CD4-positive, alpha-beta memory T cell (primary cell): ENCODE measurements around the gene SIX4. TPM values are rescaled to one million over a fixed set of nuclear protein-coding genes. Genes with fewer than 3 reads are reported as not detected.

Source experiments
- CTCF ChIA-PET: fragments of 350-600 bp; sonication (Branson Sonifier 250); formaldehyde crosslinking; loops from one replicate; lab custom pipeline; 2021; ENCODE audit warnings: inconsistent platforms; ENCODE audit not compliant: partially characterized antibody; lab: Charles Lee
- POLR2A ChIA-PET: fragments of 350-600 bp; sonication (Branson Sonifier 250); formaldehyde crosslinking; loops from one replicate; lab custom pipeline; 2021; ENCODE audit not compliant: partially characterized antibody; lab: Charles Lee
- DNase-seq, 5 donors: peaks; one replicate each; pipeline versions ENCODE4 v3.0.0 to v3.0.0-alpha.2; 2020 to 2022; ENCODE audit warnings: mixed read lengths in 1 of 5
- H3K27ac ChIP-seq: one replicate; pipeline ENCODE4 v1.7.0; 2013; ENCODE audit warnings: low read depth, low read length
- H3K27me3 ChIP-seq: 2 replicates; pipeline ENCODE4 v1.7.0; 2013; ENCODE audit warnings: mild to moderate bottlenecking, low read length, moderate library complexity; ENCODE audit not compliant: insufficient read depth
- H3K36me3 ChIP-seq: 2 replicates; pipeline ENCODE4 v1.7.0; 2013; ENCODE audit warnings: mild to moderate bottlenecking, low read length, moderate library complexity; ENCODE audit not compliant: insufficient read depth
- H3K4me1 ChIP-seq: 2 replicates; pipeline ENCODE4 v1.7.0; 2013; ENCODE audit warnings: mild to moderate bottlenecking, low read length, moderate library complexity; ENCODE audit not compliant: insufficient read depth
- H3K4me3 ChIP-seq, 2 donors: one replicate each; pipeline ENCODE4 v1.7.0; 2013; ENCODE audit warnings: low read length in 2 of 2, mild to moderate bottlenecking in 1 of 2
- H3K9me3 ChIP-seq, 2 donors: one replicate each; pipeline ENCODE4 v1.7.0; 2013; ENCODE audit warnings: low read length in 2 of 2, control low read depth in 1 of 2; ENCODE audit not compliant: control insufficient read depth in 1 of 2
- H3K27ac Mint-ChIP-seq, 7 donors: one replicate each; pipeline ENCODE4 v1.8.0; 2020 to 2021; ENCODE audit warnings: mixed read lengths in 7 of 7, mild to moderate bottlenecking in 6 of 7, inconsistent platforms in 3 of 7, moderate library complexity in 3 of 7
- H3K27me3 Mint-ChIP-seq, 2 donors: one replicate each; pipeline ENCODE4 v1.8.0; 2020 to 2021; ENCODE audit warnings: mixed read lengths in 2 of 2
- H3K36me3 Mint-ChIP-seq, 2 donors: one replicate each; pipeline ENCODE4 v1.8.0; 2020 to 2021; ENCODE audit warnings: mixed read lengths in 2 of 2, inconsistent platforms in 1 of 2, mild to moderate bottlenecking in 1 of 2
- H3K4me1 Mint-ChIP-seq, 4 donors: one replicate each; pipeline ENCODE4 v1.8.0; 2020 to 2021; ENCODE audit warnings: mixed read lengths in 4 of 4, mild to moderate bottlenecking in 1 of 4
- H3K4me3 Mint-ChIP-seq, 8 donors: one replicate each; pipeline ENCODE4 v1.8.0; 2020 to 2021; ENCODE audit warnings: mixed read lengths in 8 of 8, mild to moderate bottlenecking in 7 of 8, moderate library complexity in 6 of 8, inconsistent platforms in 3 of 8
- H3K9me3 Mint-ChIP-seq, 8 donors: one replicate each; pipeline ENCODE4 v1.8.0; 2020 to 2021; ENCODE audit warnings: mixed read lengths in 8 of 8, mild to moderate bottlenecking in 5 of 8, inconsistent platforms in 3 of 8, moderate library complexity in 1 of 8
- intact Hi-C: fragments of 100-400 bp; cut with micrococcal nuclease; formaldehyde crosslinking; loops from one replicate; pipeline ENCODE4 v1.15.1; 2023
- polyA plus RNA-seq, 2 donors: library from polyadenylated mRNA; unstranded; fragments of 300-500 nt; fragmentation: Illumina TruSeq; gene quantifications; one replicate each; pipeline ENCODE4 v1.2.3, GENCODE V29; 2021
- total RNA-seq, 2 experiments: library from RNA; stranded (reverse); gene quantifications; one replicate each; pipeline ENCODE4 v1.2.3, GENCODE V29; 2021

The SIX4 gene
- total and polyA plus RNA-seq, 4 experiments from 2014 or later, result not detected

DNA sequence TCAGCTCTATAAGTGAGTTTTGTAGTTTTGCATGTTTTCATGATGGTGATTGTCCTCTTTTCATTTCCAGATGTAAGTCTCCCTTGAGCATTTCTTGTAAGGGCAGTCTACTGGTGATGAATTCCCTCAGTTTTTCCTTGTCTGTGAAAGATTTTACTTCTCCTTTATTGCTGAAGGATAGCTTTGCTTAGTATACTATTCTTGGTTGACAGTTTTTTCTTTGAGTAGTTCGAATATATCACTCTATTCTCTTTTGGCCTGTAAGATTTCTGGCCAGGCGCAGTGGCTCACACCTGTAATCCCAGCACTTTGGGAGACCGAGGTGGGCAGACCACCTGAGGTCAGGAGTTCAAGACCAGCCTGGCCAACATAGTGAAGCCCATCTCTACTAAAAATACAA is 23.6 kb downstream of the SIX4 start:
- no peak overlapping the region for H3K27ac ChIP-seq
- H3K4me1 ChIP-seq, result no peaks in the 10 kb centered on the region
- H3K36me3 ChIP-seq, result no peaks in the 10 kb centered on the region
- intact Hi-C loops, result no loop called here
- H3K36me3 Mint-ChIP-seq, result peaks cover 0 to 2% of the 10 kb centered on the region in 2 donors
- no peaks in the 10 kb centered on the region for H3K4me1 Mint-ChIP-seq
- no peak for DNase-seq
- H3K4me3 Mint-ChIP-seq, result no peak overlapping the region
- no peak overlapping the region for H3K27ac Mint-ChIP-seq
- peaks cover 4 to 6% of the 10 kb centered on the region in 2 donors for H3K27me3 Mint-ChIP-seq
- CTCF ChIA-PET, result no interaction called here
- no peaks in the 10 kb centered on the region for H3K27me3 ChIP-seq
- peaks cover 4 to 39% (median 23%) of the 10 kb centered on the region in 8 donors for H3K9me3 Mint-ChIP-seq
- peaks cover 0 to 6% of the 10 kb centered on the region in 2 donors for H3K9me3 ChIP-seq
- H3K4me3 ChIP-seq, result no peak overlapping the region
- POLR2A ChIA-PET, result no interaction called here

GRCh38 chr14:60695327-60695726 is 28.8 kb downstream of the SIX4 start:
- Mint-ChIP-seq H3K9me3 (peaks cover 0 to 16% (median 8%) of the 10 kb centered on the region in 8 donors), H3K27ac (no peak overlapping the region), H3K36me3 (no peaks in the 10 kb centered on the region), H3K4me3 (no peak overlapping the region), H3K27me3 (peaks cover 0 to 8% of the 10 kb centered on the region in 2 donors), H3K4me1 (no peaks in the 10 kb centered on the region)
- Histone ChIP-seq H3K27me3 (no peaks in the 10 kb centered on the region), H3K4me1 (no peaks in the 10 kb centered on the region), H3K4me3 (no peak overlapping the region), H3K27ac (no peak overlapping the region), H3K9me3 (peaks cover 0 to under 1% of the 10 kb centered on the region in 2 donors), H3K36me3 (no peaks in the 10 kb centered on the region)
- ChIA-PET CTCF (no interaction called here), POLR2A (no interaction called here)
- DNase-seq, result no peak
- intact Hi-C loops, result no loop called here

- Histone ChIP-seq H3K9me3 (no peaks in the 10 kb centered on the region), H3K4me3 (no peak overlapping the region), H3K27me3 (no peaks in the 10 kb centered on the region), H3K36me3 (no peaks in the 10 kb centered on the region), H3K4me1 (no peaks in the 10 kb centered on the region), H3K27ac (no peak overlapping the region)
- no peak for DNase-seq
- H3K4me1 Mint-ChIP-seq, result no peaks in the 10 kb centered on the region
- intact Hi-C loops, result no loop called here
- H3K36me3 Mint-ChIP-seq, result no peaks in the 10 kb centered on the region
- no peak overlapping the region for H3K4me3 Mint-ChIP-seq
- H3K27me3 Mint-ChIP-seq, result peaks cover 2% of the 10 kb centered on the region in 2 donors
- peaks cover 0 to 1% (median 0%) of the 10 kb centered on the region in 8 donors for H3K9me3 Mint-ChIP-seq
- CTCF ChIA-PET, result interaction anchor here (1.3 to 1.5 kb wide), 2 partner anchors 8 to 11 kb away, joined by 3 to 4 read pairs; no protein-coding TSS in a partner anchor
- no peak overlapping the region for H3K27ac Mint-ChIP-seq
- POLR2A ChIA-PET, result interaction anchor here (0.7 kb wide), 1 partner anchor 16 kb away, joined by 3 read pairs; no protein-coding TSS in a partner anchor
Observed at GRCh38 chr14:60691383-60692113, 32.6 kb downstream of the SIX4 start.

- no peaks in the 10 kb centered on the region for H3K4me1 ChIP-seq
- intact Hi-C loops, result no loop called here
Observed at GRCh38 chr14:60686865-60687264, 37.3 kb downstream of the SIX4 start.

GRCh38 chr14:60684203-60684602 is 39.9 kb downstream of the SIX4 start:
- Mint-ChIP-seq H3K4me1 (no peaks in the 10 kb centered on the region), H3K27me3 (peaks cover 7 to 13% of the 10 kb centered on the region in 2 donors), H3K9me3 (no peaks in the 10 kb centered on the region), H3K27ac (no peak overlapping the region), H3K36me3 (peaks cover 0 to 4% of the 10 kb centered on the region in 2 donors), H3K4me3 (no peak overlapping the region)
- H3K36me3 ChIP-seq, result no peaks in the 10 kb centered on the region
- H3K27ac ChIP-seq, result no peak overlapping the region
- no peaks in the 10 kb centered on the region for H3K27me3 ChIP-seq
- no peak for DNase-seq
- ChIA-PET CTCF (no interaction called here), POLR2A (no interaction called here)
- no peaks in the 10 kb centered on the region for H3K4me1 ChIP-seq
- intact Hi-C loops, result no loop called here
- H3K4me3 ChIP-seq, result no peak overlapping the region
- H3K9me3 ChIP-seq, result no peaks in the 10 kb centered on the region

More at GRCh38 chr14:60686865-60687264, 37.3 kb downstream of the SIX4 start:
- Mint-ChIP-seq H3K27ac (no peak overlapping the region), H3K4me1 (no peaks in the 10 kb centered on the region), H3K9me3 (no peaks in the 10 kb centered on the region), H3K36me3 (no peaks in the 10 kb centered on the region), H3K27me3 (peaks cover 5 to 9% of the 10 kb centered on the region in 2 donors), H3K4me3 (no peak overlapping the region)
- DNase-seq, result no peak
- ChIA-PET CTCF (no interaction called here), POLR2A (no interaction called here)
- no peaks in the 10 kb centered on the region for H3K27me3 ChIP-seq
- no peaks in the 10 kb centered on the region for H3K36me3 ChIP-seq
- H3K27ac ChIP-seq, result no peak overlapping the region
- H3K9me3 ChIP-seq, result no peaks in the 10 kb centered on the region
- no peak overlapping the region for H3K4me3 ChIP-seq

DNA sequence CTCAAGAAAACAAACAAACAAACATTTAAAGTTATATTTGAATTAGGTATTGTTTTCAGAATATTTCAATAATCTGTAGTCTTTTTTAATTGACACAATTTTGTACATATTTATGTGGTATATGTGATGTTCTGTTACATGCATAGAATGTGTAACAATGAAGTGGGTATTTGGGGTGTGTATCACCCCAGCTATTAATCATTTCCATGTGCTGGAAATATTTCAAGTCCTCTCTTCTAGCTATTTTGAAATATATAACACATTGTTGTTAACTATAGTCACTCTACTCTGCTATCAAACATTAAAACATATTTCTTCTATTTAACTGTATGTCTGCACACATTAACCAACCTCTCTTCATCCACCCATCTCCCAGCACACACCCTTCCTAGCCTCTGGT is 42.9 kb downstream of the SIX4 start:
- ChIA-PET CTCF (interaction anchor here (0.8 kb wide), 1 partner anchor 10 kb away, joined by 4 read pairs; no protein-coding TSS in a partner anchor), POLR2A (no interaction called here)
- peaks cover 0 to 4% of the 10 kb centered on the region in 2 donors for H3K36me3 Mint-ChIP-seq
- Histone ChIP-seq H3K9me3 (no peaks in the 10 kb centered on the region), H3K36me3 (no peaks in the 10 kb centered on the region), H3K27me3 (no peaks in the 10 kb centered on the region), H3K4me1 (no peaks in the 10 kb centered on the region), H3K4me3 (no peak overlapping the region), H3K27ac (no peak overlapping the region)
- no peaks in the 10 kb centered on the region for H3K4me1 Mint-ChIP-seq
- H3K27ac Mint-ChIP-seq, result no peak overlapping the region
- no peaks in the 10 kb centered on the region for H3K9me3 Mint-ChIP-seq
- intact Hi-C loops, result no loop called here
- H3K4me3 Mint-ChIP-seq, result no peak overlapping the region
- DNase-seq, result no peak
- peaks cover 5 to 13% of the 10 kb centered on the region in 2 donors for H3K27me3 Mint-ChIP-seq

DNA sequence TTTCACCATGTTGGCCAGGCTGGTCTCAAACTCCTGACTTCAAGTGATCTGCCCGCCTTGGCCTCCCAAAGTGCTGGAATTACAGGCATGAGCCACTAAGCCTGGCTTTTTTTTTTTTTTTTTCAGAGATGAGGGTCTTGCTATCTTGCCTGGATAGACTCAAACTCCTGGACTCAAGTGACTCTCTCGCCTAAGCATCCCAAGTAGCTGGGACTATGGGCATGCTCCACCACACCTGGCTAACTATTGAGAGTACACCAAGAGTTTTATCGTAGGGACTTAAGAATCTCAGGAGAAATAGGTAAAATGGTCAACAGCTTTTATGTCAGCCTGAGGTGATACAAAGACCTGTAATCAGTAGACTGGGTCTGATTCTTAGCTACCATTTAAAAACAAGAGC is 43.6 kb downstream of the SIX4 start:
- Mint-ChIP-seq H3K4me1 (no peaks in the 10 kb centered on the region), H3K27me3 (peaks cover 5 to 16% of the 10 kb centered on the region in 2 donors), H3K9me3 (no peaks in the 10 kb centered on the region), H3K4me3 (no peak overlapping the region), H3K36me3 (peaks cover 0 to 4% of the 10 kb centered on the region in 2 donors), H3K27ac (no peak overlapping the region)
- Histone ChIP-seq H3K4me1 (no peaks in the 10 kb centered on the region), H3K27me3 (no peaks in the 10 kb centered on the region), H3K4me3 (no peak overlapping the region), H3K36me3 (no peaks in the 10 kb centered on the region), H3K27ac (no peak overlapping the region), H3K9me3 (no peaks in the 10 kb centered on the region)
- ChIA-PET CTCF (interaction anchor here (0.7 to 0.8 kb wide), 2 partner anchors 11 to 485 kb away, joined by 3 to 4 read pairs; no protein-coding TSS in a partner anchor), POLR2A (no interaction called here)
- DNase-seq, result no peak
- intact Hi-C loops, result no loop called here
